UCSD-AML1 (cell line): ENCODE data around the gene ZFYVE9.
"Not testable (repeated sequence)": the region's sequence is repeated elsewhere in the genome, so short reads cannot be mapped to it uniquely, and the experiment has no call there.

Experiments
- DNase-seq: peaks from one replicate; lab custom pipeline; 2025; ENCODE audit not compliant: unreplicated experiment; lab: John Stamatoyannopoulos, UW

ZFYVE9 gene

DNA sequence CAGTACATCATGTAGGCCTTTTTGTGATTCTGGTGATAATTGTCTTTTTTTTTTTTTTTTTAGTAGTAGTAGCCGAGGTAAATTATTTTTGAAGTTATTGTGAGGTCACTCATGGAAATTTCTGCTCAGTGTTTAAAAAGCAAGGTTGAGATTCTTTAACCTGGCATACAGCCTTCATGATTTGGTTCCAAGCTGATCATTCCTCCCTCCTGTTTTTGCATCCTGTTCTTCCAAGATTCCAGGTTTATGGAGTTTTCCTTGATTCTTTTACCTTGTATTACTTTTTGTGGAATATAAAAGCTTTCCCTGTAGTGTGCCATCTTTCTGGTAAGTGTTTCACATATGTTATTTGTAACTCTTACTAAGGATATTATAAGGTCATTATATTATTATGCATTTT lies 9.1 kb downstream of the ZFYVE9 start:
- no peak for DNase-seq

DNA sequence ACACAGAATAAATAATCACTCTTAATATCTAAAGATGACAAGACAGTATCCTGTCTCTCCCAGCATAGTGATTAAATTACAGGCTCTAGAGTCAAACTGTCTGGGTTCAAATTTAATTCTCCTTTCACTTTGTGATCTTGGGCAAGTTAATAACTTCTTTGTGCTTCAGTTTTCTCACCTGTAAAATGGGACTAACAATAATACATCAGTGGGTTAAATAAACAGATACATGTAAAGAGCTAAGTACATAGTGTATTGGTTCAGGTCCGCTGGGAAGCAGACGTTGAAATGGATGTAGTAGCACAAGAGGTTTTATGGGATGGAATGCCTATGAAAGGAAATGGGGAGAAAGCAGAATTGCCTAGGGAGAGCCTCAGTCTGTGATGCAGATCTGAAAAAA lies 10.7 kb downstream of the ZFYVE9 start:
- DNase-seq = no peak

DNA sequence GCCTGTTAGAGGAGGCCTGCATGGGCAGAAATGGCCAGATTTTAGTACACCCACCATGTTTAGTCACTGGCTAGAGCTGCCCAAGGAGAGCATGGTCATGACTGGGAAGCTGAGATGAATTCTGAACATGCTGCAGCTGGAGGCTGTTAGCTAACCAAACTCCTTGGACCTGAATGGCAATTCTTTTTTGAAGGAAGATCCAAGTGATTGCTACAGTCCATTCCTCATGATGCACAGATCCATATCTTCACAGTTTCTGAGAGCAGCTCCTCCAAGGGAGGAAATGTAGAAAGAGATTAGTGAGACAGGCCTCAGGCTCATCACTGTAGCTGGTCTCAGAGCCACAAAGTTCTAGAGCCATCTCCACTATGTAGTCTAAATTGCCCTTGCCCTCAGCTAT lies 11.1 kb downstream of the ZFYVE9 start:
- no peak for DNase-seq

DNA sequence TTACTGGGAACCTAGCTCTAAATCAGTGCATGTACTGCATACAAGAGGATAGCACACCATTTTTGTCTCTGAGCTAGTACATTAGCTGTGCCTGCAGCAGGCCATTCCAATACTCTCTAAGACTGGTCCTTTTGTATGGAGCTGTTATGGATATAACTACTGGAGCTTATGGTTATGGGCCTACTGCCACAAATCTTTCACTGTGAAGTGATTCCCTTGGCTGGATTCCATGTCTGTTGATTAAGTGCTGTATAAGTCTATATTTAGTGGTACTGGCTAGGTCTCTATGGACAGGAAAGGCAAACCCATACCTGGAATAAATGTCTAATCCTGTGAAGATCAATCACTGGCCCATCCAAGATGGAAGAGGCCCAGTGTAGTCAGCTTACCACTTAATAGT lies 12.0 kb downstream of the ZFYVE9 start:
- no peak for DNase-seq

DNA sequence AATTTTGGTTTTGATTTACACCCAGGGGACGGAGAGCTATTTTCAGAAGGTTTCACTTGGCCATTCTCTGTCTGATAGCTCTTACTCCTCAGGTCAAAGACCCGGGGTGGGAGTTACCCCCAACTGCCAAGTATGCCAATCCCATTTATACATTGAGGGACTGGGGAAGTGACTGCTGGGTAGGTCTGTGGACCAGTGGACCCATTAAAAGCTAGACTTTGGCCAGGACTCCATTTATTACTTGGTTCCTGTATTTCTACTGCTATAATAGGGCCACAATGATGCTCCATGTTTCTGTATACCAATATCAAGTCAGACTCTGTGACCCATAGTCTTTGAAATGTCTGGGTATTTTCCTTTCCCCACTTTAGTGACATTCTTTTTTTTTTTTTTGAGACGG lies 14.6 kb downstream of the ZFYVE9 start:
- DNase-seq = no peak

DNA sequence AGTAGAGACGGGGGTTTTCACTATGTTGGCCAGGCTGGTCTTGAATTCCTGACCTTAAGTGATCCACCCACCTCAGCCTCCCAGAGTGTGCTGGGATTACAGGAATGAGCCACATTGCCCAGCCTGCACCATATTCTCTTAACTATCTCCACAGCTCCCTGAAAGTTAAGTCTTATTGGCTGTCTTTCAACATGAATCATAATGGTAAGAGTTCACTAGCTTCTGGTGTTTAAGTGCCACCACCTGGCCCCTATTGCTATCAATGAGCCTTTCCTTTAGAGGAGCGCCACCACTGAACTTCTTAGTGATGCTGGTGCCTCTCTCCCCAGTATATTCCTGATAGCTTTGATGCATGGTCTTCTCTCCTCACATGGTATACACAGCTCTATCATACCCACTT lies 15.7 kb downstream of the ZFYVE9 start:
- DNase-seq = no peak

DNA sequence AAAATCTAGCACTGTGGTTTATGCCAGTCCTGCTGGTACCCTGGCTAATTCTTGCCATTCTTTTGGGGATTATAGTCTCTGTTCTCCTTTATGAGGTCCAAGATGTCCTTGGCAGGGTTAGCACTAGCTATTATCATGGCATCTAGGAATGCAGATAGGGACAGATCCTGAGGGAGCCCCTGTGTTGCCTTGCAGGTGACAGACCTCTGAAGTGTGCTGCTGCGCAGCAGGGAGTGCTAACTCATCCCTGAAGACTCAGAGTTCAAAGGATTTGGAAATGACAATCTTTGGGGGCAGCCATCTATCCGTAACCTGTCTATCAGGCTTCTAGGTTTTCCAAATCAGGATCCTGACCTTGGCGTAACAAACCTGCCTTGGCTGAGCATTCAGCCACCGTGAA lies 16.3 kb downstream of the ZFYVE9 start:
- no peak for DNase-seq

DNA sequence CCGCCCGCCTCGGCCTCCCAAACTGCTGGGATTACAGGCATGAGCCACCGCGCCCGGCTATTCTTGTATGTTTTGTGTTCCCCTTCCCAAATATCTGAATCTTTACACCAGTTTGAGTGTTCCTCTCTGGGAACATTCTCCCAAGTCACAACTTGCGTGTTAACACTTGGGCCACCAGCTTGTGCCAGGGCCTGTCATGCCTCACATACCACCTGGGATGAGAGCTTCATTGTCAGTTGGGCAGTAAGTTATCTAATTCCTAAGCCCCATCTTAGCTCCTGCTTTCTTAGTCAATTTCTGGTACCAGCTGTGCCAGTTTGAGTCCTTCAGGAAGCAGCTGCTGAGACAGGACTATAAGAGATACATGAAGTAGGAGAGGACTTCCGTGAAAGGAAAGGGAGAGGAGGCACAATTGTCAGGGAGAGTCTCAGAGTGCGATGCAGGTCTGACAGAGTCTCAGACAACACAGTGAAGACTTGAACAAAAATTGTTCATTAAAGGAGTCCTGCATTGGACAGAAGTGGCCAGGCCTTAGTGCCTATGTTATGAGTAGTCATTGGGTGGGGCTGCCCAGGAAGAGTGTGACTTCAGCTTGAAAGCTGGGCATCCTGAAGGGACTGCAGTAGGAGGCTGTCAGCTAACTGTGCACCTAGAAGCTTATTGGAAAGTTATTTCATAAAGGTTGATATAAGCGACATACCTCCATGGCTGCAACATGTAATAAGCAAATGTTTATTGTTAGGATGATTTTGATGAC lies 17.3 kb downstream of the ZFYVE9 start:
- no peak for DNase-seq

DNA sequence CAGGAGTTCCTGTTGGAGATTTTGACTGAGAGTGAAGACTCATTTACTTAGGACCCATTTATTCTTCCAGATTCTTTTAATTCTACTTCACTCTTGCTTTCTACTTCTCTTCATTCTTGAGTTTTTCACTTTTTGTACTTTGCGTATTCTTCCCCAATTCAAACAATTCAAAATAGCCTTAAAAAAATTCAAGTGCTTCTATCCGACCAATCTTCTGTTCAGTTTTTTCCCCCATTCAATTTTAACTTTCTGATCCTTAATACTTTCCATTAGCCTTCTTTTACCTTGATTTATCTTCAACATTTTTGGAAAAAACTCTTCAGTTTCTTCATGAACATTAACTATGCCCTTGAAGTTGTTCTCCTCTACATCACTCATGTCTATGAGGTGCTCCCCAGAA lies 21.1 kb downstream of the ZFYVE9 start:
- no peak for DNase-seq

DNA sequence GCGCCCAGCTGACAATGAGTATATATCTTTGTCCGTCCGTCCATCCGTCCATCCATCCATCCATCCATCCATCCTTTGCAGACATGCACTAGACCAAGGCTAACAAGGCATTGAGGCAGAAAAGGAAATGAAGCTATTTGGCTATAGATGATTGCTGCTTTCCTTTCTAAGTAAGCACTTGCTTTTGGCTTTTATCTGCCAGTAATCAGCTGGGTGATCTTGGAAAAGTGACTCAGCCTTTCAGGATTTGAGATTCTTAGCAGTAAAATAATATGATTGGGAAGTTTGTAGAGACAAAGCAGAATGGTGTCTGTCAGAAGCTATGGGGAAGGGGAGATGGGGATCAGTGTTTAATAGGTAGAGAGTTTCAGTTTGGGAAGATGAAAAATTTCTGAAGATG lies 22.7 kb downstream of the ZFYVE9 start:
- no peak for DNase-seq

DNA sequence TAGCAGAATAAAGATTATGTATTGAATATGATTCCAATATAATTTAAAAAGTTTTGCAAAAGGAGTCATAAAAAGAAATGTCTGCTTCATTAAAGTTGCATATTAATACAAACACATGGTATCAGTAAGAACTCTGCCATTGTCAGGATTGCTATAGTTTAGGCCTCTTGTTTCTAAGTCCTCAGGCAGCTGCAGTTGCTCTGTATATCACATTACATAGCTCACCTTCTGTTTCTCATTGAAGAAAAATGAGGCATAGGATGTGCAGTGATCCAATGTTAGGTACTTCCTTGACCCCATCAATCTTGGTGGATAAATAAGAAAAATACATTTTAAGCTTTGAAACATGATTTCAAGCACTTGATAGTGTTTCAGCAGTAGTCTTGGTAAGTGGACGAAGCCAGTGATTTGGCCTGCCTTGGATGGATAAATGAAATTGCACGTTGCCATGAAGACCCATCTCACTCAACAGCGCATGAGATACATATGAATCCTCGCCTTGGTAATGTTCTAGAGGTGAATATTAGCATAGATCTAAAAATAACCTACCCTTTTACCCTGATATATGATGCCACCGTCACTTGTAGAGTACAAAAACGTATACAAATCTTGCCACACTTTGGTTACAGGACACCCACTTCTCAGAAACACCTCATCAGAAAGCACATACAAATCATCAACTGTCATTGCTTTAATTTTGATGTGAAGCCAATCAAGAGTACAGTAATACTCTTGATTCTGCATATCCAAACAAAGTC lies 25.3 kb downstream of the ZFYVE9 start:
- no peak for DNase-seq

DNA sequence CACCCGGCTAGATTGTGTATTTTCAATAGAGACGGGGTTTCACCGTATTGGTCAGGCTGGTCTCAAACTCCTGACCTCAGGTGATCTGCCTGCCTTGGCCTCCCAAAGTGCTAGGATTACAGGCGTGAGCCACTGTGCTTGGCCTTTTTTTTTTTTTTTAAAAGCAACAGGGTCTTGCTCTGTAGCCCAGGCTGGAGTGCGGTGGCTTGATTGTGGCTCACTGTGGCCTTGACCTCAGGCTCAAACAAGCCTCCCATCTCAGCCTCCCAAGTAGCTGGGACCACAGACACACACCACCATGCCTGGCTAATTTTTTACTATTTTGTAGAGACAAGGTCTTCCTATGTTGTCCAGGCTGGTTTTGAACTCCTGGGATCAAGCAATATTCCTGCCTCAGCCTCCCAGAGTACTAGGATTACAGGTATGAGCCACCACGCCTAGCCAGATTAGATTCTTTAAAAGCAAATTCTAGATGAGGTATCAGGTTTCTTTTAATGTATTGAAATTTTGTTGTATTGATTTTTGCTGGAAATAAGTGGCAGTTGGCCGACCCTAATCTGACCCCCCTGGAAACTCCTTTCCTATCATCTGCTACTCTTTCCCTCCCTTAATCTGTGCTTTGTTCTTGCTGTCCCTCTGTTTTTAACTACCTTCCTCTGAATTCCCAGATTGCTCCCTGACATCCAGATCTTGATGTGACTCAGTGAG lies 26.6 kb downstream of the ZFYVE9 start:
- no peak for DNase-seq

DNA sequence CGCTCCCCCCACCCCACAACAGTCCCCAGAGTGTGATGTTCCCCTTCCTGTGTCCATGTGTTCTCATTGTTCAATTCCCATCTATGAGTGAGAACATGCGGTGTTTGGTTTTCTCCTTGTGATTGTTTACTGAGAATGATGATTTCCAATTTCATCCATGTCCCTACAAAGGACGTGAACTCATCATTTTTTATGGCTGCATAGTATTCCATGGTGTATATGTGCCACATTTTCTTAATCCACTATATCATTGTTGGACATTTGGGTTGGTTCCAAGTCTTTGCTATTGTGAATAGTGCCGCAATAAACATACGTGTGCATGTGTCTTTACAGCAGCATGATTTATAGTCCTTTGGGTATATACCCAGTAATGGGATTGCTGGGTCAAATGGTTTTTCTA lies 29.3 kb downstream of the ZFYVE9 start:
- DNase-seq = not testable (repeated sequence)

DNA sequence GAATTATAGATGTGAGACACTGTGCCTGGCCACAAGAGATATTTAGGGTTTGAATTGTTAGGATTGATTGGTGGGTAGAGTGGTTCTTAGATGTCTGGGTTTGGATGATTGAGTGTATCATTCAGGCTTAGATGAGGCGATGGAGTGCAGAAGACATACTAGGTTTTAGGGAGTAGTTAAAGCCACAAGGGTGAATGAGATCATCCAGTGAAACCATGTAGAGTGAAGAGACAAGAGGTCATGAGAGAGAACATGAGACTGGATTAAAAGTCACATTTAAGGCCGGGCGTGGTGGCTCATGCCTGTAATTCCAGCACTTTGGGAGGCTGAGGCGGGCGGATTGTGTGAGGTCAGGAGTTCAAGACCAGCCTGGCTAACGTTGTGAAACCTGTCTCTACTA lies 37.2 kb downstream of the ZFYVE9 start:
- DNase-seq = no peak

DNA sequence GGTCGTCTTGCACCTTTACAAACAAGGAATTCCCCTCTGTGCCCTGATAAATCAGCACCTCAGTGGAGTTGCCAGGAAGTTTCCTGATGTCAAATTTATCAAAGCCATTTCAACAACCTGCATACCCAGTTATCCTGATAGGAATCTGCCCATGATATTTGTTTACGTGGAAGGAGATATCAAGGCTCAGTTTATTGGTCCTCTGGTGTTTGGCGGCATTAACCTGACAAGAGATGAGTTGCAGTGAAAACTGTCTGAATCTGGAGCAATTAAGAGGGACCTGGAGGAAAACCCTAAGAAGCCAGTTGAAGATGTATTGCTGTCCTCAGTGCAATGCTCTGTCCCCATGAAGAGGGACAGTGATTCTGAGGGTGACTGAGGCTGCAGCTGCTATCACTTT lies 38.3 kb downstream of the ZFYVE9 start:
- DNase-seq = no peak

DNA sequence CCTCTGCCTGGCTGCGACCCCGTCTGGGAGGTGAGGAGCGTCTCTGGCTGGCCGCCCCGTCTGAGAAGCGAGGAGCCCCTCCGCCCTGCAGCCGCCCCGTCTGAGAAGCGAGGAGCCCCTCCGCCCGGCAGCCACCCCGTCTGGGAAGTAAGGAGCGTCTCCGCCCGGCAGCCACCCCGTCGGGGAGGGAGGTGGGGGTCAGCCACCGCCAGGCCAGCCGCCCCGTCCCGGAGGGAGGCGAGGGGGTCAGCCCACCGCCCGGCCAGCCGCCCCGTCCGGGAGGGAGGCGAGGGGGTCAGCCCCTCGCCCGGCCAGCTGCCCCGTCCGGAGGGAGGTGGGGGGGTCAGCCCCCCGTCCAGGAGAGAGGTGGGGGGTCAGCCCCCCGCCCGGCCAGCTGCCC lies 39.9 kb downstream of the ZFYVE9 start:
- DNase-seq = not testable (repeated sequence)

DNA sequence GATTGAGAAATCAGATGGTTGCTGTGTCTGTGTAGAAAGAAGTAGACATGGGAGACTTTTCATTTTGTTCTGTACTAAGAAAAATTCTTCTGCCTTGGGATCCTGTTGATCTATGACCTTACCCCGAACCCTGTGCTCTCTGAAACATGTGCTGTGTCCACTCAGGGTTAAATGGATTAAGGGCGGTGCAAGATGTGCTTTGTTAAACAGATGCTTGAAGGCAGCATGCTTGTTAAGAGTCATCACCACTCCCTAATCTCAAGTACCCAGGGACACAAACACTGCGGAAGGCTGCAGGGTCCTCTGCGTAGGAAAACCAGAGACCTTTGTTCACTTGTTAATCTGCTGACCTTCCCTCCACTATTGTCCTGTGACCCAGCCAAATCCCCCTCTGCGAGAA lies 40.4 kb downstream of the ZFYVE9 start:
- not testable (repeated sequence) for DNase-seq

DNA sequence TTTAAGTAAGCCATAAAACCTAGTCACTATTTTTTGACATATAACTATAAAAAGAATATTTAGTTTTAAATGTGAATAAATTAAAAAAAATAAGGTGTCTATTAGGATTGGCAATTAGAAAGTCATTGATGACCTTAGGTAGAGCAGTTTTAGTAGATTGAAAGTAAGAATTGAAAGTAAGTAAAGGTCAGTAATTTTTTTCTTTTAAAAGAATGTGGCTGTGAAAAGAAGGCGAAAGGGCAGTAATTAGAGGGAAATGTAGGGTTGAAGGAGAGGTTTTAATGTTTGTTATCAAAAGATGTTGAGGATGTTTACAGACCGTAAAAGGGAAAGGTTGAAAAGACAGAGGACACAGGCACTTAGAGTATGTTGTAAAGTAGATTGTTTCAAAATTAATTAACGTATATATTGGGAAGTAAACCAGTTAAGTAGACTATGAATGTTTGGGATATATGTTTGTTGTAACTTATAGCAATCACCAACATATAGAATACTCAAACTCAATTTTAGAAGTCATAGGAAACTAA lies 41.0 kb downstream of the ZFYVE9 start:
- no peak for DNase-seq

DNA sequence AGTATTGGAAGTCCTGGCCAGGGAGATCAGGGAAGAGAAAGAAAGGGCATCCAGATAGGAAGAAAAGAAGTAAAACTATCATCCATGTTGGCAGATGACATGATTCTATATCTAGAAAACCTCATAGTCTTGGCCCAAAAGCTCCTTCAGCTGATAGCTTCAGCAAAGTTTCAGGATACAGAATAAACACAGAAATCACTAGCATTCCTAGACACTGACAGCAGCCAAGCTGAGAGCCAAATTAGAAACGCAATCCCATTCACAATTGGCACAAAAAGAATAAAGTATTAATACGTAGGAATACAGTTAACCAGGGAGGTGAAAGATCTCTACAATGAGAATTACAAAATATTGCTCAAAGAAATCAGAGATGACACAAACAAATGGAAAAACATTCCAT lies 44.6 kb downstream of the ZFYVE9 start:
- DNase-seq = no peak

DNA sequence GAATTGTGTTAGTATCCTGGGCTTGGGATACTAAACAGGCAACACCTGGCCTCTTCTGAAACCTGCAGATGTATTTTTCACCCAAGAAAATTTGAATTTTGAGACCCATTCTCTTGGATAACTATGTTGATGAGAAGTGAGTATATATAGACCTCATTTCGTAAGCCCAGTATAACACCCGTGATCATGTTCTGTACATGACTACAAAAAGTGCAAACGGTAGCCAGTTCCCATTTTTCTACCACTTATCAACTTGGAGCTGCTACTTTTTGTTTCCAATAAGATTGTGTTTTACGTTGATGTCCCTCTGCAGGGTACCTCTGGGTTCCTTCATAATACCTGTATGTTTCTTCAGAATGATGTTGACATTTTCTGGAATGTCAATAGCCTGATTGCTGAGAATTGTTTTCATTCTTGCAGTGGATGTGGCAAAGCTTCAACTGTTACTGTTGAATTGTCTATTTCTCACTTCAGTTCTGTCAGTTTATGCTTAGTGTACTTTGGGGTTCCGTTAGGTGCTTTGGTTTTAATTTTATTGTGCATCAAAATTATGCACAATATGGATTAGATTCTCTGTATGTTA lies 48.1 kb downstream of the ZFYVE9 start:
- DNase-seq = no peak

DNA sequence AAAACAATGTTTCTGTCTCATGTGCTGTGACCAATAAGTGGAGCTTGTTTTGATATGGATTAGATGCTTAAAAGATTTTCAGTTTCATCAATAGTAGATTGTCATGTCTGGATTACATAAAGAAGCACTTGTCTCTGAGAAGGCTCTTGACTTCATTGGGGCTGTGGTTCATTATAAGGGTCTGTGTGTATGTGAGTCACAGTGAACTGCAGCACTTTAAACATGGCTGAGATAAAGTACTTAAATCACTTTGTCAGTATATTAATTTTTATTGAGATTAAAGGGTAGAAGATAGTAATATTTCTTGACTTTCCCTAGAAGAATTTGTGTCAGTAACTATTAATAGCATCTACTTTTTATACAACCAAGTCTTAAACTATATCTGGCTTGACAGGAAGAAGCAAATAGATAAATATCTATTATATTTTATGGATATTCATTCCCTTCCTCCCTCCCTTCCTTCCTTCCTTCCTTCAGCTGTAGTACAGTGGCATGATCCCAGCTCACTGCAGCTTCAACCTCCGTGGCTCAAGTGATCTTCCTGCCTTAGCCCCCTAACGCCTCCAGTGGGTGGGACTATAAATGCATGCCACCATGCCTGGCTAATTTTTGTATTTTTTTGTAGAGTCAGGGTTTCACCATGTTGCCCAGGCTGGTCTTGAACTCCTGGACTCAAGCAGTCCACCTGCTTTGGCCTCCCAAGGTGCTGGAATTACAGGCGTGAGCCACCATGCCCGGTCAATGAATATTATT lies 48.8 kb downstream of the ZFYVE9 start:
- no peak for DNase-seq
